Kidney (tissue), 14 donors: Measurements from ENCODE around the gene DPH5. TPM values are rescaled to one million over a fixed set of nuclear protein-coding genes. Genes with fewer than 3 reads are reported as not detected.
A peak's percentile ranks its signal among the peaks of the same experiment; 100 is the strongest.

Source experiments
- DNase-seq, 5 donors: peaks; one replicate each; pipeline ENCODE4 v3.0.0-alpha.2; 2013 to 2020
- FAIRE-seq: peaks from 2 replicates; lab custom pipeline; 2012; peaks lifted over from hg19 to GRCh38; lab: Jason Lieb, UNC
- H3K27ac ChIP-seq, 2 donors: one replicate each; pipeline ENCODE4 v1.7.0; 2013; ENCODE audit warnings: low read depth in 2 of 2, low read length in 2 of 2, inconsistent platforms in 1 of 2
- H3K27me3 ChIP-seq: one replicate; pipeline ENCODE4 v1.7.1; 2013; ENCODE audit warnings: low read length, inconsistent platforms; ENCODE audit not compliant: control insufficient read depth, insufficient read depth
- H3K36me3 ChIP-seq, 3 donors: one replicate each; pipeline versions ENCODE4 v1.7.0 to v1.7.1; 2013; ENCODE audit warnings: low read length in 3 of 3, control low read depth in 1 of 3, inconsistent platforms in 1 of 3; ENCODE audit not compliant: insufficient read depth in 3 of 3, control insufficient read depth in 2 of 3
- H3K4me1 ChIP-seq, 3 donors: one replicate each; pipeline versions ENCODE4 v1.7.0 to v1.7.1; 2013; ENCODE audit warnings: low read length in 3 of 3, inconsistent platforms in 1 of 3, low read depth in 1 of 3; ENCODE audit not compliant: control insufficient read depth in 2 of 3, insufficient read depth in 2 of 3
- H3K4me3 ChIP-seq, 3 donors: one replicate each; pipeline versions ENCODE4 v1.7.0 to v1.8.1; 2013; ENCODE audit warnings: low read length in 3 of 3, control low read depth in 1 of 3, inconsistent platforms in 1 of 3
- H3K9ac ChIP-seq, 3 donors: one replicate each; pipeline versions ENCODE4 v1.7.0 to v1.7.1; 2013; ENCODE audit warnings: low read length in 3 of 3, control low read depth in 1 of 3, inconsistent platforms in 1 of 3
- H3K9me3 ChIP-seq, 3 donors: one replicate each; pipeline versions ENCODE4 v1.7.0 to v1.7.1; 2013; ENCODE audit warnings: low read length in 3 of 3, control low read depth in 1 of 3, inconsistent platforms in 1 of 3; ENCODE audit not compliant: control insufficient read depth in 2 of 3, insufficient read depth in 1 of 3
- CTCF ChIP-seq: IDR thresholded peaks from 3 replicates; pipeline ENCODE4 v1.5.1; 2012; ENCODE audit warnings: mild to moderate bottlenecking, moderate library complexity, borderline replicate concordance; ENCODE audit not compliant: insufficient read depth; ENCODE audit errors: extremely low read depth
- intact Hi-C: fragments of 100-400 bp; cut with DNase I; formaldehyde crosslinking; loops from one replicate; pipeline ENCODE4 v1.11.1; 2022
- polyA plus RNA-seq: library from polyadenylated mRNA; stranded (reverse); fragments of 350-450 nt; fragmentation: Illumina TruSeq; extraction: RNeasy Lipid Tissue Mini Kit (QIAGEN cat#74804); gene quantifications from one replicate; pipeline ENCODE4 v1.2.3, GENCODE V29; 2014; ENCODE audit warnings: low read depth, low replicate concordance; ENCODE audit not compliant: insufficient read depth
- total RNA-seq: library from RNA; stranded (reverse); fragmentation: NEBNext Ultra II Directional; extraction: Animal tissue kit (Norgen Biotek cat#: 25700); gene quantifications from one replicate; pipeline ENCODE4 v1.2.1, GENCODE V29; 2021
- donor health status: control.
- donor health status: control.
- donor health status: control.
- donor health status: control.
- donor health status: control.
- donor health status: DM: yes; HTN: yes; CAD: no.
- donor health status: Normal renal cell carcinoma (clear cell type).

The DPH5 gene
- total and polyA plus RNA-seq, 2 donors from 2014 or later: 19.7 to 44.9 TPM

- Histone ChIP-seq H3K27me3 (no peaks in the 10 kb centered on the region), H3K27ac (peak overlapping the region in 1 of 2 donors; percentile 79), H3K9me3 (no peaks in the 10 kb centered on the region), H3K4me1 (peaks cover 0 to 7% (median 2%) of the 10 kb centered on the region in 3 donors), H3K9ac (peak overlapping the region; percentile 66 to 81 (median 70)), H3K4me3 (peak overlapping the region; percentile 88 to 97 (median 95)), H3K36me3 (no peaks in the 10 kb centered on the region)
- no peak for TF ChIP-seq CTCF
- FAIRE-seq (no peak), DNase-seq (peak in 1 of 5 donors; percentile 8)
- intact Hi-C loops: no loop called here
Observed at GRCh38 chr1:101026430-101026788, 825 bp upstream of the DPH5 start.

- peak overlapping the region; percentile 81 to 95 (median 89) for H3K9ac ChIP-seq
- H3K36me3 ChIP-seq: no peaks in the 10 kb centered on the region
- intact Hi-C loops: no loop called here
- peak overlapping the region in 1 of 2 donors; percentile 79 for H3K27ac ChIP-seq
- H3K4me1 ChIP-seq: peaks cover 0 to 7% (median 2%) of the 10 kb centered on the region in 3 donors
- peak overlapping the region; percentile 88 to 97 (median 95) for H3K4me3 ChIP-seq
- TF ChIP-seq CTCF: no peak
- DNase-seq (peak in 3 of 5 donors; percentile 38 to 57 (median 39)), FAIRE-seq (no peak)
- no peaks in the 10 kb centered on the region for H3K27me3 ChIP-seq
- H3K9me3 ChIP-seq: no peaks in the 10 kb centered on the region
Observed at GRCh38 chr1:101025283-101025656, 314 bp downstream of the DPH5 start.

GRCh38 chr1:101022294-101022693 lies 3.3 kb downstream of the DPH5 start:
- no peak for TF ChIP-seq CTCF
- Histone ChIP-seq H3K27me3 (no peaks in the 10 kb centered on the region), H3K27ac (no peak overlapping the region), H3K4me1 (peaks cover 0 to 7% (median 2%) of the 10 kb centered on the region in 3 donors), H3K4me3 (no peak overlapping the region), H3K9ac (no peak overlapping the region), H3K9me3 (no peaks in the 10 kb centered on the region), H3K36me3 (no peaks in the 10 kb centered on the region)
- DNase-seq (no peak), FAIRE-seq (no peak)
- intact Hi-C loops: no loop called here

- no peak for TF ChIP-seq CTCF
- no peak for DNase-seq
- Histone ChIP-seq H3K4me3 (no peak overlapping the region), H3K27ac (no peak overlapping the region), H3K36me3 (no peaks in the 10 kb centered on the region), H3K4me1 (no peaks in the 10 kb centered on the region), H3K9ac (no peak overlapping the region), H3K27me3 (no peaks in the 10 kb centered on the region), H3K9me3 (no peaks in the 10 kb centered on the region)
- no peak for FAIRE-seq
- intact Hi-C loops: no loop called here
Observed at GRCh38 chr1:101017448-101017847, 8.1 kb downstream of the DPH5 start.
